CD4-positive, alpha-beta T cell treated with Interferon alpha-2 for 1 hour (primary cell): ENCODE data around the gene ZNF415.
"Not testable (repeated sequence)": the region's sequence is repeated elsewhere in the genome, so short reads cannot be mapped to it uniquely, and the experiment has no call there.

ENCODE experiments used
- DNase-seq, 2 donors: peaks; one replicate each; pipeline ENCODE4 v3.0.0-alpha.2; 2020 to 2022

ZNF415 gene

GRCh38 chr19:53132141-53132991 is at the start of gene ZNF415:
TSS of gene ZNF415 (minus strand) at chr19:53132910. CDS start at chr19:53122676, 10,234 bp downstream.
- peak; percentile 65 to 67 for DNase-seq

GRCh38 chr19:53182202-53182601 is 49.5 kb upstream of the ZNF415 start:
- DNase-seq, result no peak

- DNase-seq, result no peak
Measured at GRCh38 chr19:53177986-53178385, 45.3 kb upstream of the ZNF415 start.

DNA sequence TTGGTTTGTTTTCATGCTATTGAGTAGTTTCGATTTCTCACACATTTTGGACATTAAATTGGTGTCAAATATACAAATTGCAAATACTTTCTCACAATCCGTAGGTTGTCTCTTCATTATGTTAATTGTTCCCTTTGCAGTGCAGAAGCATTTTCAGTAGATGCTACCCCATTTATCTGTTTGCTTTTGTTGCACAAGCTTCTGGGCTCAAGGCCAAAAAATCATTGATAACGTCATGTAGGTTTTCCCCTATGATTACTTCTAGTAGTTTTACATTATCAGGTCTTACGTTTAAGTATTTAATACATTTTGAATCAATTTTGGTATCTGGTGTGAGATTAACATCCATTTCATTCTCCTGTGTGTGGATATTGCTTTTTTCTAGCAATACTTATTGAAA is 40.2 kb upstream of the ZNF415 start:
- DNase-seq, result no peak

DNA sequence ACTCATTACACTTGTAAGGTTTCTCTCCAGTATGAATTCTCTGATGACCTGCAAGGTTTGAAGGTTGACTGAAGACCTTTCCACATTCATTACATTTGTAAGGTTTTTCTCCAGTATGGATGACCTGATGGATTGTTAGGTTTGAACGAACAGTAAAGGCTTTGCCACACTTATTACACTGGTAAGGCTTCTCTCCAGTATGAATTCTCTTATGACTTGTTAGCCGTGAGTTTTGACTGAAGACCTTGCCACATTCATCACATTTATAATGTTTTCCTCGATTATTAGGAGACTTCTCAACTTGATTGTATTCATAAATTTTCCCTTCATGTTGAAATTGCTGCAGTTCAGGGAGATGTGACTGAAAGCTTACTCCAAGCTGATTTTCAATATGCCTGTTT is 33.0 kb upstream of the ZNF415 start:
- DNase-seq, result no peak

- no peak for DNase-seq
Measured at GRCh38 chr19:53161123-53161522, 28.4 kb upstream of the ZNF415 start.

DNA sequence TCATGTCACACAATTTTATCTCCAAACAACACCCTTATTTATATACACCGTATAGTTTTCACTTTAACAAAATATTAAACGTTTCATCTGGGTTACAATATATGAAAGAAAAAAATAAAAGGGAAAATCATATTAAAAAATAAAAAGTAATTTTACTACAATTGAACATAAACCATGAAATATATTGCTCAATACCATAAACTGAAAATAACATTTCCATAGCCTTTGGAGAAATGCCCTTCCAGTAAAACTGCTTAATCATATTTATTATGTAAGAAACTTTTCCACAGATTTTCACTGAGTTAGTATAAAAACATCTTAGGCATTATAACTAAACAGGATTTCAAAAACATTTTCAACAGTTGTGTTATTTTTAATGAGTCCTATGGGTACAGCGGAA is 27.6 kb upstream of the ZNF415 start:
- DNase-seq, result no peak

- DNase-seq, result peak; percentile 20 to 34
Measured at GRCh38 chr19:53158119-53158656, 25.5 kb upstream of the ZNF415 start.

- no peak for DNase-seq
Measured at GRCh38 chr19:53157626-53158025, 24.9 kb upstream of the ZNF415 start.

DNA sequence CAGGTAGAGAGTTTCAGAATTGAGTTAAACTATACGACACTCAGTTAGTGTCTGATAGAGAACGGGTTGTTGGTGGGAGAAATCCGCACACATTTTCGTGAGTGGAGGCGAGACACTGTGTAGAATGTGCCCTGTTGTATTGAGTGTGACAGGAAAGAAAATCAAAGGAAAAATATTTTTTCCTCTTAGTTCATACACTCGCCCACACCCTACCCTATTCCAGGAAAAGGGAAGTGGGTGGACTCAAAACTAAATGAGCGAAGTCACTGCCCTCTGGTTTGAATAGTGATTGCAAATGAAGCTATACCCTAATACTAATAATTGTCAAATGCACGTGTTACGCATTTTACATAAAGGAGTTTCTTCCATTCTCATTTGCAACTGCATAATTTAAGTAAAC is 24.1 kb upstream of the ZNF415 start:
- DNase-seq, result no peak

DNA sequence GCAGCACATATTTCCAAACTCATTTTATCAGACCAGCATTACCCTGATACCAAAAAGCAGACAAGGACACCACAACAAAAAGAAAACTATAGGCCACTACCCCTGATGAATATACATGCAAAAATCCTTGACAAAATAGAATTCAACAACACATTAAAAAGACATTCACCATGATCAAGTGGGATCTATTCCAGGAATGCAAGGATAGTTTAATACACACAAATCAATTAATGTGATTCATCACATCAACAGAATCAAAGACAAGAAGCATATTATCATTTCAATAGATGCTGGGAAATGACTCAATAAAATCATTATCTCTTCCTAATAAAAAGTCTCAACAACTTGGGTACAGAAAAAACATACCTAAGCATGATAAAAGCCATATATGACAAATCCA is 14.9 kb upstream of the ZNF415 start:
- DNase-seq, result no peak

DNA sequence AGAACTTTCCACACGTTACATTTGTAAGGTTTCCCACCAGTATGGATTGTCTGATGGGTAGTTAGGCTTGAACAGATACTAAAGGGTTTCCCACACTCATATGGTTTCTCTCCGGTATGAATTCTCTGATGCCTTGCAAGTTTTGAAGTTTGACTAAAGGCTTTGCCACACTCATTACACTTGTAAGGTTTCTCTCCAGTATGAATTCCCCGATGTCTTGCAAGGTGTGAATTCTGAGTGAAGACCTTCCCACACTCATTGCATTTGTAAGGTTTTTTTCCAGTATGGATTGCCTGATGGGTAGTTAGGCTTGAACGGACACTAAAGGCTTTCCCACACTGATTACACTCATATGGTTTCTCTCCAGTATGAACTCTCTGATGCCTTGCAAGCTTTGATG is 7.6 kb upstream of the ZNF415 start:
- no peak for DNase-seq

DNA sequence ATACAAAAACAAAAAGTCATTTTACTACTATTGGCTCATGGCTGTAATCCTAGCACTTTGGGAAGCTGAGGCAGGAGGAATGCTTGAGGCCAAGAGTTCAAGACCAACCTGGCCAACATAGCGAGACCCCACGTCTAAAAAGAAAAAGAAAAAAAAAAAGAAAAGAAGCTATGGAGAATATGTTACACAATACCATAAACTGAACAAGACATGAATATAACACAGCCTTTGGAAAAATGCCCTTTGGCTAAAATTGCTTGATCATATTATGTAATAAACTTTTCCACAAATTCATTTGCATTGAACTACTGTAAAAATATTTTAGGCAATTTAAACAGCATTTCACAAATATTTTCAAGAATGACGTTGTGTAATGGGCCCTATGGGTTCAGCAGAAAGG is 3.7 kb upstream of the ZNF415 start:
- no peak for DNase-seq

DNA sequence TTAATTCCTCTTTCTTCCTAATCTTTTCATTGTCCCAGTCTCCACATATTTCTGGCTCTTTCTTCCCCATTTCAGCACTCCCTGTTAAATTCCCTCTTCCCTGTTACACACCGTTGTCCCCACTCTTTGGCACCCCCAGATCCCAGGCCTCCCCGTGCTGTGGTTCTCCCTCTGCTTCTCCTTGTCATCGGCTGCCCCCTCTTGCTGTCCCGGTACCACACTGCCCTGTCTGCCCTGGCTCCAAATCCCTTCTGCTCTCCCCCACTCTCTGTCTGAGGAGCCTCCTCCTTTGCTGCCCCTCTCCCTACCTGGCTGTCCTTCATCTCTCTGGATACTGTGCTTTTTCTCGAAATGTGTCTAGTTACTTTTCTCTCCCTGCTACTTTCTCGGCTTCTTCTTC is 983 bp downstream of the ZNF415 start:
- DNase-seq, result no peak

- DNase-seq, result no peak
Measured at GRCh38 chr19:53131085-53131590, 1.6 kb downstream of the ZNF415 start.

DNA sequence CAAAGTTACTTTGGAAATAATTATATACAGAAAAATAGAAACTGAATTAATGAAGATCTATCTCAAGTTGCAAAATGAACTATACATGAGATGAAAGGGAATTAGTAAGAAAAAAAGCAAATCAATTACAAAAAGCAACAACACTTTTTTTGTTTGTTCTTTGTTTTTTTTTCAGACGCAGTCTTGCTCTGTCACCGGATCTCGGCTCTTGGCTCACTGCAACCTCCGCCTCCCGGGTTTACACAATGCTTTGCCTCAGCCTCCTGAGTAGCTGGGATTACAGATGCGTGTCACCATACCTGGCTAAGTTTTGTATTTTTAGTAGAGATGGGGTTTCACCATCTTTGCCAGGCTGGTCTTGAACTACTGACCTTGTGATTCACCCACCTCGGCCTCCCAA is 2.2 kb downstream of the ZNF415 start:
- DNase-seq, result no peak

DNA sequence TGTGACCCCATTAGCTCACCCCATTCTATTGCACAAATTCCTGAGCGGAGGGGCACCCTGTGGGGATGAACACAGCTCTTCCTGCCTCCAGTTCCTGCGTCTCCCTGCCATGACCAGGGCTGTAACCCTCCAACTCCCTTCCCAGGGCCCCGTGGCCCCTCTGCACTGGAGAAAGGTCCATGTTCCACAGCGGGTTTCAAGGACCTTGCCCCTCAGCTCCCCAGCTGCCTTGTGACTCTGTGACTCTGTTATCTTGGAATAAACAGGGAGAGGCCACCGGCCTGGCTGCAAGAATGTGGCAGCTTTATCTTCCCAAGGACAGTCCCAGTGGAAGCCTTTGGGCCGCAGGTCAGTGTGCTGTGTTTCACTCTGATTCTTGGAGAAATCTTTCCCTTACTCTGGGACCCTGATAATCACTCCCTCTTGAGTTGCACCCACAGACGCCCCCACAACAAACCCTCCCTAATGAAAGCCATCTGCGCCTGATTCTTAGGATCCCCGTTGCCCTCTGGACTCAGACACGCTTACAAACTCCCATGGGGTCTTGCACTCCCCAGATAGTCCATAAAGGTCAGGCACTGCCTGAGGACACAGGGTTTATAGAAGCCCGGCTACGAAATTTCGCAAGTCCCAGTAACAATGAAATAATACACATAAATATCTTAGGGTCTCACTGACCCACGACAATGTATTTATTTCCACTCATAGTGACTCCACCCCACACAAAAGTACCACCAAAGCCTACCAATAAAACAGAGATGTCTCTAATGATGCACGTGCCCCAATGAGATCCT is 5.8 kb downstream of the ZNF415 start:
- not testable (repeated sequence) for DNase-seq

DNA sequence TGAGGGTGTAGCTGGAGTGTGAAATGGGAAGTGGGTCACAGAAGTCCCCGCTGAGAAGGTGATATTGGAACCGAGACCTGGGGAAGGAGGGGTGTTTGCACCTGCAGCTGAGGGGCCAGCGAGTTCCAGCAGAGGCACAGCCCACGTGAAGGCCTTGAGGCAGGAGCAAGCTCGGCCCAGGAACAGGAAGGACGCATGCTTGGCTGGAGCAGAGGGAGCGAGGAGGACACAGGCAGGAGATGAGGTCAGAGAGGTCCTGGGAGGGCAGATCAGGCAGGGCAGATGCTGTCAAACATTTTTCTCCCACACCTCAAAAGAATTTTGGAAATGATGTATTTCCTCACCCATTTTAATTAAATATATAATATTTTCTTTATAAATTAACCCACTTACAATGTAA is 9.3 kb downstream of the ZNF415 start:
- DNase-seq, result no peak

DNA sequence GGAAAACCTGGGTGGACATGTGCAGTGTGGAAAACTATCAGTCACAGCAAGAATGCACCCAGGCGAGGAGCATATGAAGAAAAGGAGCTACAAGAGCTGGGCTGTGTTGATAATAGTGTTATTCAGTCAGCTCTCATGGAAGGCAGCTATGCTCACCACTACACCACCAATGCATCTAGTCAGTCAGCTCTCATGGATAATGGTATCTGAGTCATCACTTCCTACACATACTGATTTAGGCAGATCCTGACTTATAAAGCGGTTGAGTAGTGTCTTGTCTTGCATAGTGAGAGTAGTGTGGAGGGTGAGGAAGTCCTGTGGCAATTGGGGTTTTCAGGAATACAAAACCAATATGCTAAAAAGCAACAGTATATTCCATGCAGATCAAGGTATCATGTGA is 20.4 kb downstream of the ZNF415 start:
- DNase-seq, result no peak

- no peak for DNase-seq
Measured at GRCh38 chr19:53109527-53109926, 23.2 kb downstream of the ZNF415 start.

DNA sequence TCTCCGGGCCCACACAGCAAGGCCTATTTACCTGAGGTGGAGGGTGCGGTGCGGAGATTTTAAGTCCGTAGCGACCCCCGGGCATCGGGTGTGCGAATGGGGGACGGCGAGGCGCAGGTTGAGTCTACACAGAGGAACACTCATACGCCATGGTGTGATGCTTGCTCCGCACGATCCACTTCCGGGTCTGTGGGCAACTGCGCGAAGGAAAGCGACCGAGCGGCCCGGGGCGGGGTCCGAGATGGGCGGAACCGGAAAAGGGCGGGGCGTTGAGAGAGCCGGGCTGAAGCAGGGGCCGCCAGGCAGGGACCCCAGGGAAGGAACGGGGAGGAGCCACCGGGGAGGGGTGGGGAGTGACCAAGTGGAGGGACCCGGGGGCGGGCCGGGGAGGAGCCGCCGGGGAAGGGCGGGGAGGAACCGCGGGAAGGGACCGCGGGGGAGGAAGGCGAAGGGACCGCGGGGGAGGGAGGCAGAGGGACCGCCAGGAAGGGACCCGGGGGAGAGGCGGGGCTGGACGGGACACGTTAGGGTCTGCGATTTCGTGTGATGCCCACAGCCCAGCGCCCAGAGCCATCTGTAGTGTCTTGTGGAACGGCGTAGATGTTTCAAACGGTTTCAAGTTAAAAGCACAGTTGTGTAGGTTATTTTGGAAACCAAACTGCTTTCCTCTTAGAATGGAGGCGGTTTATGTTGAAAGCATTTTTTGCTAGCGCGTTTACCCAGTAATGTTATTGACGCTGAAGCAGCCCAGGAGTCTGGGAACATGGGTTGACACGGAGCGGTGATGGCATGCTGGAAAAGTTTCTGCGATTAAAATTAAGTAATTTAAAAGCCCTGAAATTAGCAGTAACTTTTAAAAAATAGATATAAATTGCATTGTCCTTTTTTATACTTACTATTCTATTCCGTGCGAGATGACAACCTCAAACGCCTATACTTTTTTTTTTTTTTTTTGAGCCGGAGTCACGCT is 29.2 kb downstream of the ZNF415 start, which contains the start of gene ZNF160:
TSS of gene ZNF160 (minus strand) at position 189 of the 970 bp plus-strand sequence. CDS start 17,146 bp downstream, outside the sequence.
- DNase-seq, result peak; percentile 97 to 99

- peak; percentile 30 to 43 for DNase-seq
Measured at GRCh38 chr19:53102756-53103233, 29.9 kb downstream of the ZNF415 start.
